Activated CD8-positive, alpha-beta memory T cell treated with anti-CD3 and anti-CD28 coated beads, Interleukin-2, amount 50 U/mL, for 1 hour (primary cell): ENCODE measurements around the gene B3GALT6.
"Not testable (repeated sequence)": the region's sequence is repeated elsewhere in the genome, so short reads cannot be mapped to it uniquely, and the experiment has no call there.

Source experiments
- DNase-seq: peaks from one replicate; pipeline ENCODE4 v3.0.0-alpha.2; 2020; ENCODE audit errors: extremely low read depth

Gene B3GALT6

DNA sequence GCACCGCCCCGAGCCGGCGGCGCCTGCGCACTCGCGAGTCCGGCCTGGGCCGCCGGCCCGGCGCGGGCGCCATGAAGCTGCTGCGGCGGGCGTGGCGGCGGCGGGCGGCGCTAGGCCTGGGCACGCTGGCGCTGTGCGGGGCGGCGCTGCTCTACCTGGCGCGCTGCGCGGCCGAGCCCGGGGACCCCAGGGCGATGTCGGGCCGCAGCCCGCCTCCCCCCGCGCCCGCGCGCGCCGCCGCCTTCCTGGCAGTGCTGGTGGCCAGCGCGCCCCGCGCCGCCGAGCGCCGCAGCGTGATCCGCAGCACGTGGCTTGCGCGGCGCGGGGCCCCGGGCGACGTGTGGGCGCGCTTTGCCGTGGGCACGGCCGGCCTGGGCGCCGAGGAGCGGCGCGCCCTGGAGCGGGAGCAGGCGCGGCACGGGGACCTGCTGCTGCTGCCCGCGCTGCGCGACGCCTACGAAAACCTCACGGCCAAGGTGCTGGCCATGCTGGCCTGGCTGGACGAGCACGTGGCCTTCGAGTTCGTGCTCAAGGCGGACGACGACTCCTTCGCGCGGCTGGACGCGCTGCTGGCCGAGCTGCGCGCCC lies at the start of gene B3GALT6:
TSS of gene B3GALT6 (plus strand) at position 30 of the 588 bp plus-strand sequence. CDS start at position 72, 42 bp downstream.
- no peak for DNase-seq

DNA sequence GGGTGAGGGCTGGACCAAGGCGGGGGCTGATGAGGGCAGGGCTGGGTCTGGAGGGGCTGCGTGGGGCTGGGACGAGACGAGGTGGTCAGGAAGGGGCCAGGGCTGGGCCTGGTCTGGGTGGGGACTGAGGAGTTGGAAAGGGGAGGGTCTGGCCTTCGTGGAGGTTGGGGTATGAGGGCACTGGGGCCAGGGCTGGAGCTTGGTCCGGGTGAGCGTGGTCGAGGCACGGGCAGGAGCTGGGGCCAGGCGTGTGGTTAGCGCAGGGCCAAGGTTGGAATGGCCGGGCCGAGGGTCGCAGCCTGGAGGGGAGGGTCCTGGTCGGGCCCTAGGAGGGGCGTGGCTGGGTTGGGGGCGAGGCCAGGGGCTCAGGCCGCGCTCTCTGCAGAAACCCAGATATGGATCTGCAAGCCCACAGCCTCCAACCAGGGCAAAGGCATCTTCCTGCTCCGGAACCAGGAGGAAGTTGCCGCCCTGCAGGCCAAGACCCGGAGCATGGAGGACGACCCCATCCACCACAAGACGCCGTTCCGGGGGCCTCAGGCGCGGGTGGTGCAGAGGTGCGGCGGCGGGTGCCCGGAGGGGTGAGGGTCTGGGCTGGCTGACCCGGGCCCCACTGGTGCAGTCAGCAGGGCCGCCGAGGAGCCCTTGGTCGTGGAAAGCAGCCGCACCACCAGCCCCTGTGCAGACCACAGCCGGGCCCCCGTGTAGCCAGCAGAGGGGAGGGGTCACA lies 49.4 kb upstream of the B3GALT6 start:
- DNase-seq: no peak

- DNase-seq: no peak
Measured at GRCh38 chr1:1183221-1183747, 48.8 kb upstream of the B3GALT6 start.

GRCh38 chr1:1183833-1184775 lies 47.9 kb upstream of the B3GALT6 start:
- no peak for DNase-seq

DNA sequence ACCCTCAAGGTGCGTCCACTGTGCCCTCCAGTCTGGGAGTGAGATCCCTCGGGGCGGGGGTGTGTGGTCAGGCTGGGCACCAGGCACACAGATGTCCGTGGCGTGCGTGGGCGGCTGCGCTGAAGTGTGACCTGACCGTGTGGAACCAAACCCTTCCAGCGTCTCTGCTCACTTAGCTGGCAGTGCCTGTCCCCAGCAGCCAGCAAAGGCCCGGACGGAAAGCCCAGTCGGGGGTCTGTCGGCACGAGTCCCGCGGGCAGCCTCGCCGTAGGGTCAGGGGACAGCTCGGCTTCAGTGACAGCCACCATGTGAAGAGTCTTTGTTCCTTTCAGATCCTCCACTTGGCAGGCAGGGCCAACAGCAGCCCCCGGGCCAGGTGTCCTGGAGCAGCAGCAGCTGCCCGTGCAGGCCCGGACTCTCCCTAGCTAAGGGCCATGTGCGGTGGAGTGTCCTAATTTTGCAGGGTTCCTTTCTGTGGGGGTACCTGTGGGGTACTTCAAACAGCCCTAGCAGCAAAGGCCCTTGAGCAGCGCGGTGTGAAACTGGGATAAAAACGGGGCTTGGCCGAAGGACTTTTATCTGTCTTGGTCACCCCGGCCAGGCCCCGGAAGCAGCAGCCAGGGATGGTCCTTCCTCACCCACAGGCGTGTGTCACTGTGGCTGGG lies 46.8 kb upstream of the B3GALT6 start:
- DNase-seq: no peak

DNA sequence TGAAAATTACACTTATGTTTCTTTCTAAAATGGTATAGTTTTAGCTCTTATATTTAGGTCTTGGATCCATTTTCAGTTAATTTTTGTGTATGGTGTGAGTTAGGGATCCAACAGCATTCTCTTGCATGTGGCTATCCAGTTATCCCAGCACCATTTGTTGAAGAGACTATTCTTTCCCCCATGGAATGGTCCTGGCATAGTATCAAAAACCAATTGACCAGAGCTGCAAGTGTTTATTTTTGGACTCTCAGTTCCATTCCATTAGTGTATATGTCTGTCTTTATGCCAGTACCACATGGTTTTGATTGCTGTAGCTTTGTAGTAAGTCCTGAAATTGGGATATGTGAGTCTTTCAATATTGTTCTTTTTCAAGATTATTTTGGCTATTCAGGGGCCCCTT lies 44.1 kb upstream of the B3GALT6 start:
- DNase-seq: no peak

DNA sequence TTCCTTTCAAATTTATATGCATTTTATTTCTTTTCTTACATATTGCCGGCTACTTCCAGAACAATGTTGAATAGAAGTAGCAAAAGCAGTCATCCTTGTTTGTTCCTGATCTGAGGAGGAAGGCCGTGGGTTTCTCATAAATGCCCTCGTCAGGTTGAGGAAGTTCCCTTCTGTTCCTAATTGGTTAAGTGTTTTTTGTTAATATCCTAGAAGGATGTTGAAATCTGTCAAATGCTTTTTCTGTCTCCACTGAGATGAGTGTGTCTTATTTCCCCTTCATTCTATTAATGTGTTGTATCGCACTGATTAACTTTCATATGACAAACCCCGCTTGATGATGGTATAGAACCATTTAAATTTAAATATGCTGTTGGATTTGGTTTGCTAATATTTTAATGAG lies 42.9 kb upstream of the B3GALT6 start:
- no peak for DNase-seq

GRCh38 chr1:1191734-1192133 lies 40.3 kb upstream of the B3GALT6 start:
- no peak for DNase-seq

DNA sequence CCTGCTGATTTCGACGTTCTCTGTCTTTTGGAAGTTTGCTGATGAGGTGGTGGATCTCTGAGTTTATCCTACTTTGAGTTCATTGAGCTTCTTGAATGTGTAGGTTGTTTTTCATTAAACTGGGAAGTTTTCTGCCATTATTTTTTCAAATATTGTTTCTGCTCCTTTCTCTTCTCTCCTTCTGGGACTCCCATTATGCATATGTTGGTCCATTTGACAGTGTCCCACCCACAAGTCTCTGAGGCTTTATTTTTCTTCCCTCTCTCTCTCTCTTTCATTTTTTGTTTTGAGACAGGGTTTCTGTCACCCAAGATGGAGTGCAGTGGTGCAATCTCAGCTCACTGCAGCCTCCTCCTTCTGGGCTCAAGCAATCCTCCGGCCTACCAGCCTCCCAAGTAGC lies 37.3 kb upstream of the B3GALT6 start:
- no peak for DNase-seq

- not testable (repeated sequence) for DNase-seq
Measured at GRCh38 chr1:1195726-1196125, 36.3 kb upstream of the B3GALT6 start.

- no peak for DNase-seq
Measured at GRCh38 chr1:1196431-1197187, 35.4 kb upstream of the B3GALT6 start.

GRCh38 chr1:1197188-1197500 lies 34.9 kb upstream of the B3GALT6 start:
- DNase-seq: no peak

- no peak for DNase-seq
Measured at GRCh38 chr1:1197551-1198422, 34.2 kb upstream of the B3GALT6 start.

DNA sequence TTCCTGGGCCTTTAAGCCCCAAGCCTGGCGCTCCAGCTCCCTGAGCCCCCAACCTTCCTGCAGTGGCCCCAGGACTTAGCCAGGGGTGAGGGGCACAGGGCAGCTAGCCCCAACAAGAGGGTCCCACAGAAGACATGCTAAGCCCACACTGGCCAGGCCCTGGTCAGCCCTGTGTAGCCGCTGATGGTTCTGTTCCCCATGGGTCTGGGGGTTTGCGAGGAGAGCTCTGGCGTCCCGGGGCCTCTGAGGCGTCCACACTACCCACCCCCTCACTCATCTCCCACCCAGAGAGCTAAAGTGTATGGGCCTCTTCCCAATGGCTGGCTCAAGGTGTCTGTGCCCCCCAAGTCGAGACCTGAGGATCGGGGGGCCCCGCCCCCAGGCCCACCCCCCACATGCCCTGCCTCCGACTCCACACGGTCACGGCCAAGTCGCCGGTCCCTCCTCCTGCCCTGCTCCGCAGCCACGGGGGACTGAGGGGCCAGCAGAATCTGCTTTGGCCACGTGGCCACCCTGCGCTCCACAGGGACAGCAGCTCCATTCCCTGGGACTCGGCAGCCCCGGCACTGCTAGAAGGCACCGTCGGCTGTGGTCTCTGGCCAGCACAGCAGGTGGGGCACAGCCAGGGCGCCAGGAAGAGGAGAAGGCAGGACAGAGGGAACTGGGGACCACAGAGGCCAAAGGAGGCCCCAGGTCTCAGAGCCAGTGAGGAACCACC lies 33.5 kb upstream of the B3GALT6 start:
- no peak for DNase-seq

GRCh38 chr1:1199141-1199960 lies 32.7 kb upstream of the B3GALT6 start:
- no peak for DNase-seq

GRCh38 chr1:1199961-1200875 lies 31.8 kb upstream of the B3GALT6 start:
- no peak for DNase-seq
